Suppressor macrophage (primary cell): ENCODE data around the gene AUP1.
"Not testable (repeated sequence)": the region's sequence is repeated elsewhere in the genome, so short reads cannot be mapped to it uniquely, and the experiment has no call there.

Experiments
- DNase-seq, 4 experiments: peaks; one replicate each; pipeline ENCODE4 v3.0.0-alpha.2; 2020 to 2022

AUP1 gene

GRCh38 chr2:74498500-74499266, 30.8 kb downstream of the AUP1 start:
- DNase-seq = peak; percentile 44 to 68 (median 64)

GRCh38 chr2:74497777-74498499, 31.6 kb downstream of the AUP1 start:
- peak in 3 of 4 experiments; percentile 25 to 51 (median 36) for DNase-seq

GRCh38 chr2:74496997-74497776, 32.3 kb downstream of the AUP1 start:
- no peak for DNase-seq

GRCh38 chr2:74495440-74495839, 34.1 kb downstream of the AUP1 start:
- no peak for DNase-seq

DNA sequence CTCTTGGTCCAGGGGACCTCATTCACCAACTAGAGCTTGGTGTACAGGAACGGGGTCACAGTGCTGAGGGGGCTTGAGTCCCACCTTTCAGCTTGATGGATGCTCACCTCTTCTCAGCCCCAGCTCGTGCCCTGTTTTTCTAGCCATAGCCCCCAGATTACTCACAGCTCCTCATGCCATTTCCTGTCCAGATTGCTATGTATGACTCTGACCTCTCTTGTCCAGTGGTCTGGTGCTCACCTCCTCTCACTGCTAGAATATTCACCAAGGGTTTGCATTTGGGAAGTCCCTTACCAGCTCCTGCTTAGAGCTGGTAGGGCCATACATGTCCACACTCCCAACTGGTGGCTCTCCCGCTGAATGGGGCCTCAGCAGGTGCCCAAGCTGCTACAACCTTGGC, 36.0 kb downstream of the AUP1 start:
- DNase-seq = no peak

GRCh38 chr2:74491648-74492544, 37.6 kb downstream of the AUP1 start:
- DNase-seq = no peak

DNA sequence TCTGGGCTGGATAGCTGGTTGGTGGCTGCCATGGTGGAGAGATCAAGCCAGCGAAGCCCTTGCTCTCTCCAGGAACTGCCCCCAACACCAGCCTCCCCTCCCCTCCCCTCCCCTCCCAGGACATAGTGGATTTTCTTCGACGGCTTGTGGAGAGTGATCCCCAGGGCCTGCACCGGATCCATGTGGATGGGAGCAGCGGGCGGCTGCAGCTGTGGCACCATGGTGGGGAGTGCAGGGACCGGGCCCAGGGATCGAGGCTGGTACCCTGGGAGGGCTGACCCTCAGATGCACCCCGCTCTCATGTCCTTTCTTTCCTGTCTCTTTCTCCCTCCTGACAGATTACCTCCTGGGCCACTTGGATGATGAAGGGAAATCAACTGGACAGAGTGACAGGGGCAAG, 39.6 kb downstream of the AUP1 start:
- DNase-seq = no peak

- no peak for DNase-seq
Measured at GRCh38 chr2:74488643-74489481, 40.6 kb downstream of the AUP1 start.

DNA sequence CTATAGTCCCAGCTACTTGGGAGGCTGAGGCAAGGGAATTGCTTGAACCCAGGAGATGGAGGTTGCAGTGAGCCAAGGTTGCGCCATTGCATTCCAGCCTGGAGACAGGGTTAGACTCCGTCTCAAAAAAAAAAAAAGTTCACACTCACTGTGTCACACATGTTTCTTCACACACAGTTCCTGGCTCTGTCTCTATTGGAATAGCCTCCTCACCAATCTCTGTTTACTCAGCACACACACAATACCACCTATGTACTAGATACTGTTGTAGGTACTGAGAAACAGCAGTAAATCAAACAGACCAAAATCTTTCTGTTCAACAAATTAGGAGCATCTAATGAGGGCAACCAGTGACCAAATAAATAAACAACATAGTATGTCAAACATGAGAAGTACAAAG, 43.4 kb downstream of the AUP1 start:
- no peak for DNase-seq

- not testable (repeated sequence) for DNase-seq
Measured at GRCh38 chr2:74483675-74484164, 45.8 kb downstream of the AUP1 start.

DNA sequence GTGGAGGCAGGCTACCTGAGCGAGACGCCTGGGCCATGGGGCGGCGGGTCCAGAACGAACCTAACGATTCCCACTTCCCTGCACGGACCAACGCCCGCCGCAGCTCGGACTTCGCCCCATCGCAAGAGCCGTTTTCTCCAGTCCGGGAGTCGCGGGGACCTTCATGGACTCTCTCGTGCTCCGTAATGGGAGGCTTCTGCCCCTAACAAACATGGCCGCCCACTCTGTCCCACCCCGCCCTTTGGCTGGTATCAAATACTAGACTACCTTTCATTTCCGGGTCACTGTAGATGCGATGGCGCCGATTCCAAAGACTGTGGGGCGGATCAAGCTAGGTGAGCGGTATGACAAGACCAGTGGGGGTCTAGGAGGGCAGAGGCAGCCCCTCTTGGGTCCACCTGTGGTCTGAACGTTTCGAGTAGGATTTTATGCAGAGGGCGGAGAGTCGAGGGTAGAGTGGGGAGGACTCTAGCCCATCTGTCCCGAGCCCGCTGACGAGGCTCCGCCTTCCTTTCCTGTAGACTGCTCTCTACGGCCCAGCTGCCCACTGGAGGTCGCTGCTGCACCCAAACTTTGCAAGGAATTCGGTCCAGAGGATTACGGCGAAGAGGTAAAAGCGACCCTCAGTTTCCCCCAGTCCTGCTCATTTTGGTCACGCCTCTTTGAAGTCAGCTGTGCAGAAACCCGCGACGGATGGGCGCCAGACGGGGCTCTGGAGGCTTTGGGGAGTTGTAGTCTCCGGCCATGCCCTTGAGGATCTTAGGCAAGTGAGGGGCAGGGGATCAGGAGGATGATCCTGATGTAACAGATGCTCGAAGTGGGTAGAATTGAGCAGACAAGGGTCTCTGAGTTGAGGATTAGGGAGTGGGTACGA, 46.5 kb downstream of the AUP1 start, which contains the start of the genes CCDC142 and TTC31:
Gene CCDC142 (minus strand): TSS at position 198 of the 874 bp plus-strand sequence. CDS start 161 bp downstream, at position 37.
Gene TTC31 (plus strand): TSS at position 281 of the 874 bp plus-strand sequence. CDS start 15 bp downstream, at position 296.
- DNase-seq = peak; percentile 96 to 97 (median 97)

DNA sequence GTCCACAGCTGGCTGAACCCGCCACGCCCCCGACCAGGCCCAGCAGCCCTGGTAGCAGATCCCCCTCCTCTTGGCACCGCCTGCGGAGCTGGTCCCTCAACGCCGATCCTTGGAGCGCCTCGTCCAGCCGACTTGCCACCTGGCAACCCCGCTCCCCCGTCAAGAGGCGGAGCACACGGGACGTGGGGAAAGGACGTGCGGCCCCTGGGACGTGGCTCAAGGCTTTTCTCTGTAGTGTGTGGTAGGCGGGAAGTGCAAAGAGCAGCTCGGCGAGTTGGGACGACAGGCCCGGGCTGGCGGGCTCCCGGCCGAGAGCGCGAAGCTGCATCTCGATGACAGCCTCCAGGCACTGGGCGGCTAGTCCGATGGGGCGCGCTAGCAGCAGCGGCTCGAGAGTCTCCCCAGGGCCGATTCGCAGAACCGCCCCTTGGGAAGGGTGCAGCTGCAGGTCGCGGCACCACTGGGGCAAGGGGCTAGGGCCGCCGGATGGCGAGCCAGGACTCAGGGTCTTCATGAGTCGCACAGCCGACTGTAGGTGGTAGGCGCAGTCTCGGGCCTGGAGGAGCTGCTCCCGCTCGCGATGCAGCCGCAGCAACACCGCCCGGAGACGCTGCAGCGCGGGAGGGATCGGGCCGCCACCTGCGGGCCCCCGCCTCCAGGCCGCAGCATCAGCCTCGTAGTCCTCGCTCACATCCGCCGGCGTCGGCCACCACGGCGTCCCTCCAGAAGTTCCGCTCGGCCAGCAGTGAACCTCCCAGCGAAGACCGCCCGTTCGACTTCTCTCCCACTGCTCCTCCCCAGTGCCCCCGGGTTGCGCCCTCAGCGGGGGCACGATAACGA, 47.3 kb downstream of the AUP1 start:
- peak in 3 of 4 experiments; percentile 67 to 82 (median 77) for DNase-seq

GRCh38 chr2:74481431-74481830, 48.1 kb downstream of the AUP1 start:
- DNase-seq = peak; percentile 52 to 77 (median 74)
